NCI-H345 treated with DMSO at 0.1 percent for 48 hours (cell line): ENCODE data around the gene RIMS1.
A peak's percentile ranks its signal among the peaks of the same experiment; 100 is the strongest.
"Not testable (repeated sequence)": the region's sequence is repeated elsewhere in the genome, so short reads cannot be mapped to it uniquely, and the experiment has no call there.

Source experiments
- DNase-seq: peaks from one replicate; lab custom pipeline; 2025; ENCODE audit not compliant: unreplicated experiment; lab: John Stamatoyannopoulos, UW

The RIMS1 gene

DNA sequence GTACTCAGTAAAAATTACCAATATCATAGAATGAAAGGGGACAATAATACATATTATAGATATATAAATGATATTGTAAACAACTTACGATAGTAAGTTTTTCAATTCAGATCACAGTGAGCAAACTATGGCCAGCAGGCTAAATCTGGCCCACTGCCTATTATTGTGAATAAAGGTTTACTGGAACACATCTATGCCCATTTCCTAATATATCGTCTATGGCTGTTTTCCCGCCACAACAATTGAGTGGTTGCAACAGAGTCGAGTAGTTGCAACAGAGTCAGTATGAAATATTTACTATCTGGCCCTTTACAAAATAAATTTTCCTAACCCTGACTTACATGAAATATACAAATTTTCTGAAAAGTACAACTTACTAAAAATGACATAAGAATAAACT is 438.2 kb downstream of the RIMS1 start:
- no peak for DNase-seq

DNA sequence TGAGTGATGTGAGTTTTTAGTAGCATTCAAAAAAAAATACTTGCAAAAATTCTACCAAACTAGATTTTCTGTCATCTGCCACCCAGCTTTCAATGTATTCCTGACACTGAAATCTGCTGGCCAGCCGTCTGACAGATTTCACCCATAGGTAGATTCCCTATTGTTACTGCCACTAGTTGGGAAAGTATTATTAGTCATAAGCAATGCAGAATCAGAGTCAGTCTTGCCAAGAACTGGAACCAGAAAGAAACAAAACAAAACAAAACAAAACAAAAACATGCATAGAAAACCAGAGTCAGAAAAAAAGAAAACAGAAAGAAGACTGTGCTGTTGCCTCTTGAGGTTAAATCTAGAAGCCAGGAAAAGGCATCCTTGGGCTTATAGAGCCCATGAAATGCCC is 442.4 kb downstream of the RIMS1 start:
- no peak for DNase-seq

DNA sequence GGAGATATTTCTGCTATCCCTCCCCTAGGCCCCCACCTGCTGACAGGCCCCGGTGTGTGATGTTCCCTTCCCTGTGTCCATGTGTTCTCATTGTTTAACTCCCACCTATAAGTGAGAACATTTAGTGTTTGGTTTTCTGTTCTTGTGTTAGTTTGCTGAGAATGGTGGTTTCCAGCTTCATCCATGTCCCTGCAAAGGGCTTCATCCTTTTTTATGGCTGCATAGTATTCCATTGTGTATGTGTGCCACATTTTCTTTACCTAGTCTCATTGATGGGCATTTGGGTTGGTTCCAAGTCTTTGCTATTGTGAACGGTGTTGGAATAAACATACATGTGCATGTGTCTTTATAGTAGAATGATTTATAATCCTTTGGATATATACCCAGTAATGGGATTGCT is 448.9 kb downstream of the RIMS1 start:
- not testable (repeated sequence) for DNase-seq

DNA sequence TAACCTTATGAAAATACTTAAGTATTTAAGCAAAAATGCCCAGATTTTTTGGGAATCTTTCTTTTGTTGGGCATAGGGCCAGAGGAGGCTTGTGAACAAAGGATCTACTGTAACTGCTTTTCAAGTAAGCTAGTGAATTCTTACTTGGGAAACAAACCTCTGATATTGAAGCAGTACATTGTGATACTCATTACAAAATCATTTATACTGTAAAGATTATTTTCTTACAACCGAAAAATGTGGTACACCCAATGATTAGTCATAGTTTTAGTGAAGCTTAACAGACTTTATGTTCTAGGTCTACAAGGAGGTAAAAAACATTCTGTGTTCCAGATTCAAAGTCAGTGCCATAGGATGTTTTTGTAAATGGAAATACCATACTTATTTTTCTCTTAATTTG is 462.6 kb downstream of the RIMS1 start:
- no peak for DNase-seq

DNA sequence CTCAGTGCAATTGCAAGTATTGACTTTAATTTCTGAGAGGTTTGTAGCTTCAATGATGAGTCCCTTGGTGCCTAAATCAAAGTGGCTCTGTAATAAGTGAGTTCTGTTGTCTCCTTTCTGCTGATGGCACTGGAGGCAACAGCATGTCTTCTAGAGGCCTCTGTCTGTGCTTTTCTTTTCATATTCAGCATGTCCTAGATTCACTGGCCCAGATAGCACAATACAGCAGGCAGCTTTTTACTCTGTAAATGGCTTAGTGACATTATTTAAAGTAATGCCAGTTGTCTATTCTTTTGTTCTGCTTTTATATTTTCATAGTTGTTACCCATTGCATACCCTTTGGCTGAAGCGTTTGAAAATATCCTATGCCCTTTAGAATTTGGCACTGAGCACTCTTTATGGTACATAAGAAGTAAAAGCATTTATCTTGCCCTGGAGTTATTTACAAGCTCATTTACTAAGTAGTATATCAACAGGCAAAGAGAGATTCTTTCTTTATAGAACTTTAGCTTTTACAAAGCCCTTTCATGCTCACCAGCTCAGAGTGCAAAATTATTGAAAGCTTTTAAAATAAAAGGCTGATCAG is 464.0 kb downstream of the RIMS1 start:
- peak; percentile 13 for DNase-seq

DNA sequence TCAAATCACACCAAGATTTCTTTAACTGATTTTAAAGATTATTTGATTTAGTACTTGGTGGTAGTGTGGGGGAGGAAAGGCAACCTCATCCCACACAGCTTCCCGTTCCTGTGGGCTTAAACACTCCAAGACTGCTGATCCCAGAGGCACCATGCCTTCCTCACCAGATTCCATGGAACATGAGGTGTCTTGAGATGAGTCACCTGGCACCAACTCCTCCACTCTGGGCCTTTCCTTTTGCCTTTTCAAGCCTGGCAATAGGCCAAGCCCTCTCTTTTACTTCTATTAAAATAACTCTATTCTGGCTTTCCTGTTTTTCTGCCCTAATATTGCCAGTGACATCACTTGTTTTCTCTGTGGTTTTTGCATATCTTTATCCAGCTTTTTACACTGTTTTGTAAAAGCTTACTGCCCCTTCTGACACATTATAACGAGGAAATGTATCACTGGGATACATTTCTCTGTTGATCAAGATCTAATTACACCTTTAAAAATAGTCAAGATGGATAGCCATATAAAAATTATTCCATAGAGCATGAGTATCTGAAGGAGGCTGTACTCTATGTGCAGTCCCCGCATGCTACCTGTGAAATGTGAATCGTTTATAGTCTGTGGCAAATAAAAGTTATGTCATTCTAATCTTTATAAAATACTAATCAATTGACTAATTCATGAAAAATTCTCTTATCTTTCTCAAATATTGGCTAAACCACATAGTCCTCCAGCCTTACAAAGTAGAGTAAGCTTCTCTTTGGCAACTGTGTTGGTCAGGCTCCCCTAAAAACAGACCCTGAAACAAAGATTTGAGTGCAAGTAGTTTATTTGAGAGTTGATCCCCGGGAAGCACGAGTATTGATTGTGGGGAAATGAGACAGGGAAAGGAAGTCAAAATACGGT is 477.7 kb downstream of the RIMS1 start:
- DNase-seq: no peak

DNA sequence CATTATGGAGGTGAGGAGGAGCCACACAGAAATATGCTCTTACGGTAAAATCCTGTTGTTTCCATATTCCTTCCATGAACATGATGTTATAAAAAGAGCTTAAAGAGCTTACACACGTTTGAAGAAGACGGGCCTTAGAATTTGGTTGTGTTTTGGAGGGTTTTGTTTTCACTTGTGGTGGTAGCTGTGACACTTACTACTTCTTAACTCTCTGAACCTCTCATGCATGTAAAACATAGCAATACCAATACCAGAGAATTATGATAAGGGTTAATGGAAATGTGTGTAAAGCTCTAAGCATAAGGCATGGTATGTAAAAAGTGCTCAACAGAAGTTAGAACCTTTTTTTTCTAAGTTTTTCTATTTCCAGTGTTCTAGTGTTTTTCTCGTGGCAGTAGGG is 479.4 kb downstream of the RIMS1 start:
- no peak for DNase-seq

DNA sequence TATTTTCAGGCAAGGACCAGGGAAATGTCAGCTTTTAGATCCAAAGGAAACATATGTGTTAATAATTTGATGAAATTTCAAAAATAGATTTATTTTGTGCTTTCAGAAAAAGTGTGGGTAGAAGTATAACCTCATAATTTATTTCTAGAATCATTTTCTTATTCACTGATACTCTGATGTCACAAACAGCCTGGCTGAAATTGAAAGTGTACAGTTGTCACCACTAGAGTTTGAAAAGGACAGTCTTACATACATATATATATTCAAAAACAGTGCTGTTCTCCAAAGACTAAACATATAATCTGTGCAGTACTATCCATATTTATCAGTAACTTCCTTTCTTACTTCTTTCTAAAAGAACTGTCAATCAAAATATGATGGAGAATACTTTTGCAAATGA is 481.1 kb downstream of the RIMS1 start:
- no peak for DNase-seq

DNA sequence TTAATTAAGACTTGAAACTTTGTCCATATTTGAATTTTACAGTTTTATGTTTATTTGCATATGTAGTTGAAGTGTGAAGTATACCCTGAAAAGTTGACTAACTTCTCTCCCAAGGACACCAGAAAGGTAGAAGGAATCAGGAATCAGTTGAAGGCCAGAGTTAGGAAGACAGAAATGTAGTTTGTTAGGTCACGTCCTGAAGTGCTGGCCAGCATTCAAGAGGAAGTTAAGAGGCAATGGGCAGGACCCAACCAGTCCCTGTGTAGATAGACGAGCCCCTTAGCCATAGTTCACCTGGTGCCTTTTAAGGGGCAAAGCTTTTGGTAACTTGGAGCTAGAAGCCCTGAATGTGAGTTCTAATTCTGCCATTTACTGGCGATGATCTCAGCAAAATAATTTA is 485.1 kb downstream of the RIMS1 start:
- no peak for DNase-seq

DNA sequence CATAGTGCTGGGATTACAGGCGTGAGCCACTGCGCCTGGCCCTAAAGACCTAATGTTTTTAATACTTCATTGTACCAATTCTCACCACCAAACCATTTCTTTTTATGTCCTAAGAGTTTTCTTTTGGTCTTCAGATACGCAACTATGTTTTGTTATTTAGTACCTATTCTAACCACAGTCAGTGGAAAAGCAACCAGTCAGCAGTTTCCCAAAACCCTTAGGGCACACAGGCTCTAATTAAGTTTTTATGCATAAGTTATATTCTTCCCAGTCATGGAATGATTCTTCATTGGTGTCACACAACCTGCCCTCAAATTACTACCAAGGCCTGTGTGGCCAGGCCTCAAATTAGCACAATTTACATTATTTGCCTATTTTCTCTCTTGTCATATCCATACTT is 487.8 kb downstream of the RIMS1 start:
- DNase-seq: no peak

DNA sequence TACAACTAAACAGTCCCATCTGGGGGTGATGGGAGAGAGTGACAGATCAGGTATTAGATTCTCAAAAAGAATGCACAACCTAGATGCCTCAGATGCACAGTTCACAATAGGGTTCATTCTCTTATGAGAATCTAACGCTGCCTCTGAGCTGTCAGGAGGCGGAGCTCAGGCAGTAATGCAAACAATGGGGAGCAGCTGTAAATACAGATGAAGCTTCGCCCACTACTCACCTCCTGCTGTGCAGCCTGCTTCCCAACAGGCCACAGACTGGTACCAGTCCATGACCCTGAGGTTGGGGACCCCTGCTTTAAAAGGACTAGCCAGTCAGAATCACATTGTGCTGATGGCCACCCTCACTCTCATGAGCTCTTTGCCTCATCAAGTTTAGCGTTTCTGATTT is 488.5 kb downstream of the RIMS1 start:
- DNase-seq: peak; percentile 38

DNA sequence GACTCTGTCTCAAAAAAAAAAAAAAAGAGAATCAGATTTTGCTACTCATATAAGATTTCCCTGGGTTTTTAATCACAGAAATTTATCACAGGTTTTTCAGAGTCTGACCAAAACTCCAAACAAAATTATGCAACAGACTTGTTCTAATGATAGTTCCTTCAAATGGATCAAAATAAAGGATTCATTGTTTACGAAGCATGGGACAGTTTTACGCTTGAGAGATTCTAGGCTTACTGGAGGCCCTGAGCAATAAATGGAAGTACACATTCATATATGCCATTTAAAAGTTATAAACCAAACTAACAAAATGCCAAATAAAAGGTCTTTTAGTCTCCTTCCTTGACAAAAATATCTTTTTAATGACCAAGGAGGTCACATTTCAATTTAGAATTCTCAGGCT is 490.4 kb downstream of the RIMS1 start:
- DNase-seq: no peak

DNA sequence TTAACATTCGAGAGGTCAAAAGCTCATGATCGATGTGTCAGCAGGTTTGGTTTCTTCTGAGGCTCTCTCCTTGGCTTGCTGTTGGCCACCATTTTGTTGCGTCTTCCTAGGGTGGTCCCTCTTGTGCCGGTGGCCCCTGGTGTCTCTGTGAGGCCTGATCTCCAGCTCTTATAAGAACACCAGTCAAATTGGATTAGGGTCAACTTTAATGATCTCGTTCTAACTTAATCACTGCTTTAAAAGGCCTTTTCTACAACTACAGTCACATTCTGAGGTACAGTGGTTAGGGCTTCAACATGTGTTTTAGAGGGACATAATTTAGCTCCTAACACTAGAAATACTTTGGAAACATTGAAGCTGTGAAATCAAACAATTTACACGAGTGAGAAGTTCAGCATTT is 494.7 kb downstream of the RIMS1 start:
- DNase-seq: no peak

DNA sequence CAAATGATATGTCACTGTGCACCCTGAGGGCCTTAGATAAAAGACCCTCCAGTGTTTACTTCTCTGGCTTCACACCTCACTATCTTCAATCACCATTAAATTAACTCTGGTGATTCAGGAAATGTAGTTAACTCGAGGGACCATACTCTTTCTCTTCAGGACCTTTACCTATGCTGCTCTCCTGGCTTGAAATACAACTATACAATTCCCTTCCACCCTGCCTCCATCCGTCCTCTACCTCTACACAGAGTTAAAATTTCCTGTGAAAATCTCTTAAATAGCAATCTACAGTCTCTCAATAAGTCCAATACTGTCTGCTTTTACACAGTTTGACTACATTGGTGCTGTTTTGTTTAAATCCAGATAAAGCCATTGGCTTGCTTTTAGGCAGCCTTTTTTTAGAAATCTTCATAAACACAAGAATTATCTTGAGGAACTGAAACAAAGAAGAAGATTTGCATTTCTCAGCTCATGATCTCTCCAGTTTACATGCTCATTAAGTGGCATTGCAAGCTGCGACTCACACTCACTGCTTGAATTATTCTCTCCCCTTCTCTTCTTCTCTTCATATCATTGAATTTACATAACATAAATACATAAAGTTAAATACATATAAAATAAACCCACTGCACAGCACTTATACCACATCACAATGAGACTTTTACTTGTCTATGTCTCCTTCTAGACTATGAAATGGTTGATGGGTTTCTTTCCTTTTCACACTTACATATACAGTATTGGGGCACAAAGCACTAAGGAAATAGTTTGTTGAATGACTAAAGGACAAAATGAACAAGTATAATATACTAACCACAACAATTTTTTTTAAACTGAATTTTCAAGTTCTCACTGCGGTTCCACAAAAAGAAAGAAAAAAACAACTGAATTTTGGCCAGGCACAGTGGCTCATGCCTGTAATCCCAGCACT is 496.5 kb downstream of the RIMS1 start:
- no peak for DNase-seq

DNA sequence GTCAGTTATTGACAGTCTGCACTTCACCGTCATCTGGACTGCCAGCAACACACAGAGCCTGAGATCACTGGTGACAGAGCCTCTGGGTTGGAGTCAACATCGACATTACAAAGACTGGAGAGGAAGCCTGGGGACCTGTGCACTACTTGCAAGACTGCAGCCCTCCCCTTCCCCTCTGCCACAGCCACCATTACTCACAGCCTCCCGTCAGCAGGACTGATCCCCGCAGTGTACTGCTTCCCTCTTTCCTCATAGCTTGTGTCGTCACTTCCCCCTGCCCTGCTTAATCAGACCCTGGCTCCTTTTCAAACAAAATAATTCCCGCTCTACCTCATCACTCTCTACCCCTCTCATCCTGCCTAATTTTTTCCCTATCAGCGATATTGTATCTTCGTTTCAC is 500.0 kb downstream of the RIMS1 start:
- no peak for DNase-seq

DNA sequence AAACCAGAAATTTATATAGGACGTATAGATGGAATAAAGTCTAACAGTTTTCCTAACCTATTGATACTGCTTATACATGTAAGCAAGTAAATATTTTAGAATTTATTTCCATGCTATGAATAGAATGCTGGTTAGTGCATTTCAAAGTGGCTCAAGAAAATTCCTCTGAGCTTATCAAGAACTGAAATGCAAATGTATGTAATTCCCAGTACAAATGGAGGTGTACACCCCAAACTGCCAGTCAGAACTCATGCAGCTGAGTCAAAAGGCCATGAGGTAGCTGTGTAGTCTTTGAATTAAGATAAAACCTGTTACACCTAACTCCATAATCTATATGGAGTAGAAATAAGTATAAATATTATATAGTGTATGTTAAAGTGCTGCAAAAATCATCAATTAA is 503.3 kb downstream of the RIMS1 start:
- no peak for DNase-seq

DNA sequence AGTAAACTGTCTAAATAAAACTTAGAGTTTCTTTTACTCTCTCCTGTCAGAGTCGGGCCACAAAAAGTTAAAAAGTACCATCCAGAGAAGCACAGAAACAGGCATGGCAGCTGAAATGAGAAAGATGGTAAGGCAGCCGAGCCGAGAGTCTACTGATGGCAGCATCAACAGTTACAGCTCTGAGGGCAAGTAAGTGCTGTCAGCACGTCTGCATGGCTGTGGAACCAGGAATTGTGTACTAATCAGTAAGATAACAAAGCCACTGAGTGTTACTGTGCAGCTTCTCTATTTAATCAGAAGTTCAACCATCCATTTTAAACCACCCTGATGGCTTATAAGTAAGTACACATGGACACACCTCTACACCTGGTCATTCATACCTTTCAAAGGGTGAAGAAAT is 504.2 kb downstream of the RIMS1 start:
- DNase-seq: no peak

DNA sequence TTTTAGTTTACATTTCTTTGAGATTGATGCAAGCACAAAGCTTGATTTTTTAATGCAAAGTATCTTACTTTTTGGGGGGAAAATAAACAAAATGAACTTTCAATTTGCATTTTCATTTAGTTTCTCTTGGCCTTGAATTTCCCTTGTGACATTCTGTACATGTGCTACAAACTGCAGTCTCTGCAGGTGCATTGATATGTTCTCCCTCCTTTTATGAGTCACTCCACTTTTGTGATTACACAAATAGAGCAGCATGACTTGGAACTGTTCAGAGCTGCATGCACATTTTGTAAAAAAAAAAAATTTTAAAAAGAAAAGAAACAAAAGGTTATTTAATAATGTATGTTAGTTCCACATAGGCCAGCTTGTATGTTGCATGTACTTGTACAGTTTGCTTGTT is 515.5 kb downstream of the RIMS1 start:
- no peak for DNase-seq

DNA sequence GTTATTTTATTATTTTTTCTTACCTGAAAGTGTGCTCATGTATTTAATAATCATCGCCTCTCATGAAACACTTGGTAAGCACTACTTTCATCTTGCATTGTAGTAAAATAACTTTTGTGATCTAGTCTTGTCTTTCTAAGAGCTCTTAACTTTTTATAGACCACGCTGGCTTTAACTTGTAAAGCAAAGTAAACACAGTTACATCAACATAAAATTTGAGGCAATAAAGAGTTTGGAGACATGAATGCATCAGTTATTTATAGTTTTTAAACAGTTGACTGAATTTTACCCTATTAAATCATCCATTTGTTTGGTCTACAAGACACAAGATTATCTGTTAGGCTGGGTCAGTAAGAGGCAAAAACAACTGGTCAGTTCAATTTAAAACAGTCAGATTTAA is 517.1 kb downstream of the RIMS1 start:
- DNase-seq: no peak

DNA sequence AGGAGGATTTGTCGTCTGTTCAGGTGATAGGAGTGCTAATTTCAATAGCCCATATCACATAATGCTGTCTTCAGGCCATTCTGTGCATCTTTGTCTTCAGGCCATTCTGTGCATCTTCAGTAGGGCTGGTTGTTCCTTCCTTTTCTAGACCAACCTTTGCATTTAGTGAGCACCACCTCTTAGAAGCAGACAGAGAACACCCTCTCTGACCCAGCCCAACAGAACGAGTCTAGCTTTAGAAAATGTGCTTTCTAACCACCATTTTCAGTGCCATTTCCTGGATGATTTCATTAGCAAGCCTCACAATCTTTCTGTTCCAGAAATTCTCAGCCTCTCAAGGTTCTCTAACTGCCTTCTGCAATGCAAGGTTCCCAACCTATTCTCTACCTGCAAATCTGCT is 520.2 kb downstream of the RIMS1 start:
- DNase-seq: no peak

DNA sequence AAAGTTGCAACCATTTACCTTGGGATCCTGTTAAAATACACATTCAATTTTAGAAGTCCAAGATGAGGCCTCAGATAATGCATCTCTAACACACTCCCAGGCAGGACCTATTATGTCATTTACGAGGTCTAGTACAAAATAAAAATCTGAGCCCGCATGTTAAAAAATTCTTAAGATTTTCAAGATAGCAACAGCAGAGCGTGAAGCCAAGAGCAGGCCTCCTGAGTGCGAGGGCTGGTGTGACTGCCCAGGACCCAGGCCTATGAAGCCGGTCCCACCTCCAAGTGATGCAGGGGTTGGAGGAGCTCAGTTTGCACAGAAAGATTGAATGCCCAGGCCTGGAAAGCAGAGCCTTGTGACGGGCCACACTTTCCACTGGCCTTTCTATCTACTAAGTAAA is 524.4 kb downstream of the RIMS1 start:
- DNase-seq: no peak
